ENCODE data around the gene SYT9.

Gene SYT9

GRCh38 chr11:7422544-7423331, 171.0 kb downstream of the SYT9 start:
- no peak for DNase-seq

- no peak for DNase-seq
Measured at GRCh38 chr11:7423946-7424345, 172.2 kb downstream of the SYT9 start.

- DNase-seq = no peak
Measured at GRCh38 chr11:7427733-7428132, 176.0 kb downstream of the SYT9 start.

- DNase-seq = no peak
Measured at GRCh38 chr11:7428196-7428595, 176.5 kb downstream of the SYT9 start.

- no peak for DNase-seq
Measured at GRCh38 chr11:7430496-7430895, 178.8 kb downstream of the SYT9 start.

GRCh38 chr11:7435176-7435575, 183.5 kb downstream of the SYT9 start:
- DNase-seq = no peak

GRCh38 chr11:7436146-7436545, 184.4 kb downstream of the SYT9 start:
- DNase-seq = no peak

- DNase-seq = no peak
Measured at GRCh38 chr11:7436657-7437056, 185.0 kb downstream of the SYT9 start.

GRCh38 chr11:7437696-7438095, 186.0 kb downstream of the SYT9 start:
- DNase-seq = no peak

- DNase-seq = no peak
Measured at GRCh38 chr11:7439746-7440320, 188.1 kb downstream of the SYT9 start.

- DNase-seq = peak in 54 of 58 donors; percentile 6 to 85 (median 50)
Measured at GRCh38 chr11:7442588-7443215, 191.0 kb downstream of the SYT9 start.

GRCh38 chr11:7444091-7444981, 192.6 kb downstream of the SYT9 start:
- no peak for DNase-seq

GRCh38 chr11:7445564-7445963, 193.9 kb downstream of the SYT9 start:
- no peak for DNase-seq

GRCh38 chr11:7448201-7448600, 196.5 kb downstream of the SYT9 start:
- peak in 1 of 58 donors; percentile 1 for DNase-seq

- DNase-seq = no peak
Measured at GRCh38 chr11:7449211-7449840, 197.6 kb downstream of the SYT9 start.

GRCh38 chr11:7449841-7450214, 198.1 kb downstream of the SYT9 start:
- DNase-seq = no peak

GRCh38 chr11:7450836-7451235, 199.1 kb downstream of the SYT9 start:
- DNase-seq = no peak

- no peak for DNase-seq
Measured at GRCh38 chr11:7451520-7451919, 199.8 kb downstream of the SYT9 start.

- no peak for DNase-seq
Measured at GRCh38 chr11:7451952-7452494, 200.3 kb downstream of the SYT9 start.

GRCh38 chr11:7454854-7455253, 203.2 kb downstream of the SYT9 start:
- DNase-seq = no peak

GRCh38 chr11:7457211-7457610, 205.5 kb downstream of the SYT9 start:
- peak in 15 of 58 donors; percentile 2 to 52 (median 13) for DNase-seq

All from anterior cingulate cortex (tissue), 58 donors.